ENCODE data around the gene APOBEC4.

Gene APOBEC4

DNA sequence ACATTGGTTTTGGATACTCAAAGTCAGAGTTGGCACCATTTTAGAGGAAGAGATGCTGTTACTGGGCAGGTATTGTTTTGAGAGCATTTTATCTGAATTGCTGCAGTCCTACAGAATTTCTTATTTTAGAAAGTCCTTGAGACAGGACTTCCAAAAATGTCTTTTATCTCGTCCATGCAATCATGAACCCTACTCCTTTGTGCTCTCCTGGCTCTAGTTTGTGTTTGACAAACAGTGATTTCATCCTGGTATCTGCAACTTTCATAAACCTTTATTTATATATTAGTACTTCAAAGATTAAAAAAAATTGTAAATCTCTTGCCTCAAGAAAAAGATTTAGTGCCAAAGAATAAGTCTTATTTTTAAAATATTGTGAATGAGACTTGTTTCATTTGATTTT lies 12.9 kb downstream of the APOBEC4 start:
- Histone ChIP-seq H3K36me3 (ENCODE audit: control insufficient read depth in 4 of 4, insufficient read depth in 4 of 4, low read length in 3 of 4) (no peaks in the 10 kb centered on the region), H3K4me1 (ENCODE audit: control extremely low read depth in 1 of 4, control insufficient read depth in 4 of 4, insufficient read depth in 4 of 4, low read length in 3 of 4) (peaks cover 4 to 6% (median 5%) of the 10 kb centered on the region in 4 experiments), H3K9me3 (ENCODE audit: control extremely low read depth in 1 of 5, control insufficient read depth in 4 of 5, insufficient read depth in 2 of 5, low read depth in 1 of 5, low read length in 4 of 5) (no peaks in the 10 kb centered on the region), H3K27me3 (replicated peaks in 2 of 5; ENCODE audit: control insufficient read depth in 4 of 5, insufficient read depth in 5 of 5, low read length in 4 of 5) (peaks cover 0 to 2% (median 0%) of the 10 kb centered on the region in 5 experiments), H3K27ac (ENCODE audit: insufficient read depth in 1 of 2, low read depth in 1 of 2, low read length in 2 of 2, poor library complexity in 1 of 2, severe bottlenecking in 2 of 2) (no peak overlapping the region), H3K4me3 (ENCODE audit: control insufficient read depth in 1 of 7, extremely low read depth in 1 of 7, insufficient read depth in 4 of 7, low read depth in 2 of 7, low read length in 6 of 7) (no peak overlapping the region)
- ChIA-PET CTCF (interaction anchor here (0.6 kb wide), 1 partner anchor 31 kb away, joined by 3 read pairs; no protein-coding TSS in a partner anchor), POLR2A (no interaction called here)
- 100% methylated on average over 1 of the region's 1 CpG for WGBS (ENCODE audit: insufficient coverage)
- DNase-seq = no peak

DNA sequence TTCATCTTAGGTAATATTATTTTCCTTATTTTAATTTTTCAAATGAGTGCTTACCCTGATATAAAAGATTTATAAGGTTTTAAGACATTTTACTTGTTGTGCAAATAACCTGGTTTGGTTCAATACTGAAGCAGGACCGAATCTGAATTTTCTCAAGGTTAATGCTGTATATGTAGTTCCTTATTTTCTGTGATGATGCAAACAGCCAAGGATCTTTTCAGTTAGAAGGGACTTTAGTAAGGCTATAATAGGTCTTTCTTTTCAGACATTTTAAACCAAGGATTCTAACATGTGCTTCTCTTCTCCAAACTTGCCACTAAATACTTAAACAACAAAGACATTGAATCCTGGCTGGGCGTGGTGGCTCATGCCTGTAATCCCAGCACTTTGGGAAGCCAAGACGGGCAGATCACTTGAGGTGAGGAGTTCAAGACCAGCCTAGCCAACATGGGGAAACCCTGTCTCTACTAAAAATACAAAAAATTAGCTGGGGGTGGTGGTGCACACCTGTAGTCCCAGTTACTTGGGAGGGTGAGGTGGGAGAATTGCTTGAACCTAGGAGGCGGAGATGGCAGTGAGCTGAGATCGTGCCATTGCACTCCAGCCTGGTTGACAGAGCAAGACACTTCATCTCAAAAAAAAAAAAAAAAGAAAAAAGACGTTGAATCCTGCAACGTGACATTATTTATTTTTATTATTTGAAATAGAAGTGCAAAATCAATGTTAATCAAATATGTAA lies 14.3 kb downstream of the APOBEC4 start:
- no peaks in the 10 kb centered on the region for H3K36me3 ChIP-seq (ENCODE audit: control insufficient read depth in 4 of 4, insufficient read depth in 4 of 4, low read length in 3 of 4)
- H3K27ac ChIP-seq (ENCODE audit: insufficient read depth in 1 of 2, low read depth in 1 of 2, low read length in 2 of 2, poor library complexity in 1 of 2, severe bottlenecking in 2 of 2) = no peak overlapping the region
- 89% methylated on average over 3 of the region's 7 CpGs for WGBS (ENCODE audit: insufficient coverage)
- ChIA-PET POLR2A (no interaction called here), CTCF (no interaction called here)
- no peak for DNase-seq
- no peaks in the 10 kb centered on the region for H3K9me3 ChIP-seq (ENCODE audit: control extremely low read depth in 1 of 5, control insufficient read depth in 4 of 5, insufficient read depth in 2 of 5, low read depth in 1 of 5, low read length in 4 of 5)
- peaks cover 0 to 2% (median 0%) of the 10 kb centered on the region in 5 experiments for H3K27me3 ChIP-seq (replicated peaks in 2 of 5; ENCODE audit: control insufficient read depth in 4 of 5, insufficient read depth in 5 of 5, low read length in 4 of 5)
- H3K4me3 ChIP-seq (ENCODE audit: control insufficient read depth in 1 of 7, extremely low read depth in 1 of 7, insufficient read depth in 4 of 7, low read depth in 2 of 7, low read length in 6 of 7) = no peak overlapping the region
- H3K4me1 ChIP-seq (ENCODE audit: control extremely low read depth in 1 of 4, control insufficient read depth in 4 of 4, insufficient read depth in 4 of 4, low read length in 3 of 4) = peaks cover 10 to 15% (median 14%) of the 10 kb centered on the region in 4 experiments

DNA sequence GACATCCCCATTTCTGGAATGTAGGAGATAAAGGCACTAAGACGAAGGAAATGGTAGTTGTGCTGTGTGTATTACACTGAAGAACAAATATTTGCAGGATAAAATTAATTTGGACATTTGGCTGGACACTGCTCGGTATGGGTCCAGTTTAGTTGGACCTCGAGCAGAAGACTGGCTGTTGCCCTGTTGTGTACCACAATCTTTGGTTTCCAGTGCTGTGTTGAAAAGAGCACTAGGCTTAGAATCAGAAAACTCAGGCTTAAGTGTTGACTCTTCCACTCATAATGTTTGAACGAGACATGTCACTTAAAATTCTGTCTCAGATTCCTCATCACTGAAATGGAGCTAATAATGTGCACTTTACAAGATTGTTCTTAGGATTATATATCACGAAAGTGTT lies 16.3 kb downstream of the APOBEC4 start:
- peaks cover 0 to 5% (median 1%) of the 10 kb centered on the region in 4 experiments for H3K36me3 ChIP-seq (ENCODE audit: control insufficient read depth in 4 of 4, insufficient read depth in 4 of 4, low read length in 3 of 4)
- no peak for DNase-seq
- CTCF ChIA-PET = interaction anchor here (0.7 kb wide), 1 partner anchor 13 kb away, joined by 3 read pairs; no protein-coding TSS in a partner anchor
- POLR2A ChIA-PET = no interaction called here
- peaks cover 0 to 2% (median 0%) of the 10 kb centered on the region in 5 experiments for H3K27me3 ChIP-seq (replicated peaks in 2 of 5; ENCODE audit: control insufficient read depth in 4 of 5, insufficient read depth in 5 of 5, low read length in 4 of 5)
- peaks cover 23 to 35% (median 30%) of the 10 kb centered on the region in 4 experiments for H3K4me1 ChIP-seq (ENCODE audit: control extremely low read depth in 1 of 4, control insufficient read depth in 4 of 4, insufficient read depth in 4 of 4, low read length in 3 of 4)
- H3K4me3 ChIP-seq (ENCODE audit: control insufficient read depth in 1 of 7, extremely low read depth in 1 of 7, insufficient read depth in 4 of 7, low read depth in 2 of 7, low read length in 6 of 7) = no peak overlapping the region
- H3K27ac ChIP-seq (ENCODE audit: insufficient read depth in 1 of 2, low read depth in 1 of 2, low read length in 2 of 2, poor library complexity in 1 of 2, severe bottlenecking in 2 of 2) = no peak overlapping the region
- WGBS (ENCODE audit: insufficient coverage) = 89% methylated on average over 4 of the region's 5 CpGs
- no peaks in the 10 kb centered on the region for H3K9me3 ChIP-seq (ENCODE audit: control extremely low read depth in 1 of 5, control insufficient read depth in 4 of 5, insufficient read depth in 2 of 5, low read depth in 1 of 5, low read length in 4 of 5)

DNA sequence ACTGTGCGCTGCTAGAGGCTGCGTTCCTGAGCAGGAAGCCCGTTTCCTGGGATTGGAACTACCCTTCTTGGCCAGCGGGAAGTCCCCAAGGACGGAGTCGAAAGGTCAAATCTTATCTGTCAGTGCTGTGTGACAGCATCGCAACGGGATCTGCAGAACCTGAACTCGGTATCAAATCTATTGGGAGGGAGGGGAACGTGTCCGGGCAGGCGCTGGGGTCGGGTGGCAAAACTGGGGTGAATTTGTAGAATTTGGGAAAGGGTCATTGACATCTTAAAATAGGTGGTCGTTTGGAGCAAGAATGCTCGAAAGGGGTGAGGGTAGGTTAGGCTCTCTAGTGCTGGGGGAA lies 16.8 kb downstream of the APOBEC4 start:
- no peak overlapping the region for H3K27ac ChIP-seq (ENCODE audit: insufficient read depth in 1 of 2, low read depth in 1 of 2, low read length in 2 of 2, poor library complexity in 1 of 2, severe bottlenecking in 2 of 2)
- H3K9me3 ChIP-seq (ENCODE audit: control extremely low read depth in 1 of 5, control insufficient read depth in 4 of 5, insufficient read depth in 2 of 5, low read depth in 1 of 5, low read length in 4 of 5) = no peaks in the 10 kb centered on the region
- 7% methylated on average over 15 of the region's 15 CpGs for WGBS (ENCODE audit: insufficient coverage)
- CTCF ChIA-PET = no interaction called here
- POLR2A ChIA-PET = no interaction called here
- no peak for DNase-seq
- peaks cover 0 to 5% (median 1%) of the 10 kb centered on the region in 4 experiments for H3K36me3 ChIP-seq (ENCODE audit: control insufficient read depth in 4 of 4, insufficient read depth in 4 of 4, low read length in 3 of 4)
- peaks cover 0 to 2% (median 0%) of the 10 kb centered on the region in 5 experiments for H3K27me3 ChIP-seq (replicated peaks in 2 of 5; ENCODE audit: control insufficient read depth in 4 of 5, insufficient read depth in 5 of 5, low read length in 4 of 5)
- peak overlapping the region; percentile 86 to 98 (median 90) for H3K4me3 ChIP-seq (ENCODE audit: control insufficient read depth in 1 of 7, extremely low read depth in 1 of 7, insufficient read depth in 4 of 7, low read depth in 2 of 7, low read length in 6 of 7)
- peaks cover 23 to 37% (median 31%) of the 10 kb centered on the region in 4 experiments for H3K4me1 ChIP-seq (ENCODE audit: control extremely low read depth in 1 of 4, control insufficient read depth in 4 of 4, insufficient read depth in 4 of 4, low read length in 3 of 4)

DNA sequence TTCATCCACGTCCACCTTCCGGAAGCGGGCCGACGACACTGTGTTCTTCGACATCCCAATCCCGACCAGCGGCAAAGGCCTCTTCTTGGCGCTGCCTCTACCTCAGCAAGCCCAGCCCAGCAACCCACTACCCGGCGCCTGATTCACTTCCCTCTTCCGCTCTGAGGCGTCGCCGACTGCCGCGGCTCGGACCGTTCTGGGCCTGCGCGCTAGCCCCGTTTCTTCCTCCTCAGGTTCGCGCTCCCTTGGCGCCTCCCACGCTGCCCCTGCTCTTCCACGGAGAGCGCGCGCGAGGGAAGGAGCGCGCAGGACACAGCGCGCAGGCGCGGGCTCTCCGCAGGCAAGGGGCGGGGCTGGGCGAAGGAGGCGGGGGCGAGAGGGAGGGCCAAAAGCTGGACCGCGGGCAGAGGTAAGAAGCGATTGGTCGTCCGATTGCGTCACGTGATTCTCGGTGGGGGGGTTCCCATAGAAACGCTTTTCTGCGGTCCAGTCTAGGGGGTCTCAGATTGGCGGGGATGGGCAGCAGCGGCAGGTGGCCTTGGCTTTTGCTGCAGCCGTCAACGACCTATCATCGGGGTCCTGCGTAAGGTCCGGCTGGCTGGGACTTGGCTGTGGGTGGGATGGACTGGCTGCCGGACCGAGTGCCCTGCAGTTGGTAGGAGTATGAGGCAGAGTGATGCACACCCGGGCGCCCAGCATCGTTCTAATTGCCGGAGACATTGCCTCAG lies 17.3 kb downstream of the APOBEC4 start, which contains the start of gene ARPC5:
TSS of gene ARPC5 (minus strand) at position 178 of the 728 bp plus-strand sequence. CDS start at position 54, 124 bp downstream.
- H3K27me3 ChIP-seq (replicated peaks in 2 of 5; ENCODE audit: control insufficient read depth in 4 of 5, insufficient read depth in 5 of 5, low read length in 4 of 5) = peaks cover 0 to 2% (median 0%) of the 10 kb centered on the region in 5 experiments
- ChIA-PET CTCF (no interaction called here), POLR2A (interaction anchor here (0.7 kb wide), 1 partner anchor 1353 kb away, joined by 3 read pairs; no protein-coding TSS in a partner anchor)
- peaks cover 25 to 37% (median 31%) of the 10 kb centered on the region in 4 experiments for H3K4me1 ChIP-seq (ENCODE audit: control extremely low read depth in 1 of 4, control insufficient read depth in 4 of 4, insufficient read depth in 4 of 4, low read length in 3 of 4)
- DNase-seq = peak; percentile 97 to 98 (median 98)
- WGBS (ENCODE audit: insufficient coverage) = under 1% methylated on average over 44 of the region's 65 CpGs
- H3K36me3 ChIP-seq (ENCODE audit: control insufficient read depth in 4 of 4, insufficient read depth in 4 of 4, low read length in 3 of 4) = peaks cover under 1 to 8% (median 3%) of the 10 kb centered on the region in 4 experiments
- H3K4me3 ChIP-seq (ENCODE audit: control insufficient read depth in 1 of 7, extremely low read depth in 1 of 7, insufficient read depth in 4 of 7, low read depth in 2 of 7, low read length in 6 of 7) = peak within 1 kb of the TSS; percentile 86 to 98 (median 90)
- peak within 1 kb of the TSS; percentile 46 to 83 for H3K27ac ChIP-seq (ENCODE audit: insufficient read depth in 1 of 2, low read depth in 1 of 2, low read length in 2 of 2, poor library complexity in 1 of 2, severe bottlenecking in 2 of 2)
- H3K9me3 ChIP-seq (ENCODE audit: control extremely low read depth in 1 of 5, control insufficient read depth in 4 of 5, insufficient read depth in 2 of 5, low read depth in 1 of 5, low read length in 4 of 5) = no peaks in the 10 kb centered on the region

DNA sequence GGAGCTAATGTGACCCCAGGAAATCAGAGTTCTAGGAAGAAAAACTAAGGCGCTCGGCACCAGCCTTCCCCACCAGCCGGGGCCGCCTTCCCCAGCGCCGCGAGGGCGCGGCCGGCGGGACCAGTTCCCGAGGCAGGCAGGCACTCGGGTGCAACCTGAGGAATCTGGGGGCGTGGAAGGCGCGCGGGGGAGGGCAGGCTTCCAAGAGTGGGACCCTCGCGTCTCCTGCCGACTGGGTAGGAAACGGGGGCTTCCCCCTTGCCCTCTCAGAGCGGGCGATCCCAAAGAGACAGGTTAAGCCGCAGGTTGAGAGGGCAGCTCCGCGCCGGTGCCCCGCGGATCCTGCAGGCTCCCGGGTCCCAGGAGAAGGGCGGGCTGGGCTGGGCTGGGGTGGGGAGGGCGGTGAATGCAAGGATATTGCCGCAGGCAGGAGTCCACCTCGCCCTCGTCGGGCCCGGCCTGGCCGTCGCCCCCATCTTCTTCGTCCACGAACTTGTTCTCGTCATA lies 18.0 kb downstream of the APOBEC4 start:
- Histone ChIP-seq H3K27me3 (replicated peaks in 2 of 5; ENCODE audit: control insufficient read depth in 4 of 5, insufficient read depth in 5 of 5, low read length in 4 of 5) (peaks cover 0 to 2% (median 0%) of the 10 kb centered on the region in 5 experiments), H3K36me3 (ENCODE audit: control insufficient read depth in 4 of 4, insufficient read depth in 4 of 4, low read length in 3 of 4) (peaks cover 4 to 13% (median 8%) of the 10 kb centered on the region in 4 experiments), H3K4me1 (ENCODE audit: control extremely low read depth in 1 of 4, control insufficient read depth in 4 of 4, insufficient read depth in 4 of 4, low read length in 3 of 4) (peaks cover 25 to 40% (median 31%) of the 10 kb centered on the region in 4 experiments), H3K9me3 (ENCODE audit: control extremely low read depth in 1 of 5, control insufficient read depth in 4 of 5, insufficient read depth in 2 of 5, low read depth in 1 of 5, low read length in 4 of 5) (no peaks in the 10 kb centered on the region), H3K27ac (ENCODE audit: insufficient read depth in 1 of 2, low read depth in 1 of 2, low read length in 2 of 2, poor library complexity in 1 of 2, severe bottlenecking in 2 of 2) (peak overlapping the region; percentile 46 to 83), H3K4me3 (ENCODE audit: control insufficient read depth in 1 of 7, extremely low read depth in 1 of 7, insufficient read depth in 4 of 7, low read depth in 2 of 7, low read length in 6 of 7) (peak overlapping the region; percentile 86 to 98 (median 90))
- CTCF ChIA-PET = no interaction called here
- POLR2A ChIA-PET = interaction anchor here (0.7 kb wide), 1 partner anchor 1352 kb away, joined by 3 read pairs; no protein-coding TSS in a partner anchor
- WGBS (ENCODE audit: insufficient coverage) = 0% methylated on average over 36 of the region's 42 CpGs
- DNase-seq = no peak
